Liver (tissue), 9 donors: Measurements from ENCODE around the gene SMIM3. TPM values are rescaled to one million over a fixed set of nuclear protein-coding genes. Genes with fewer than 3 reads are reported as not detected.

Experiments
- DNase-seq: peaks from one replicate; pipeline ENCODE4 v3.0.0-alpha.2; 2017; ENCODE audit warnings: low spot score
- H3K27ac ChIP-seq, 2 donors: one replicate each; pipeline ENCODE4 v1.7.0; 2013; ENCODE audit warnings: inconsistent platforms in 2 of 2, low read length in 2 of 2, control low read depth in 1 of 2, low read depth in 1 of 2, mild to moderate bottlenecking in 1 of 2
- H3K27me3 ChIP-seq, 4 donors: one replicate each; pipeline versions ENCODE4 v1.6.1 to v1.7.0; 2013; ENCODE audit warnings: low read length in 3 of 4, inconsistent platforms in 1 of 4, mild to moderate bottlenecking in 1 of 4, moderate library complexity in 1 of 4; ENCODE audit not compliant: control insufficient read depth in 4 of 4, insufficient read depth in 4 of 4
- H3K36me3 ChIP-seq, 4 donors: one replicate each; pipeline versions ENCODE4 v1.6.1 to v1.7.0; 2013; ENCODE audit warnings: low read length in 3 of 4, mild to moderate bottlenecking in 3 of 4, low read depth in 1 of 4, moderate library complexity in 1 of 4; ENCODE audit not compliant: control insufficient read depth in 4 of 4, insufficient read depth in 3 of 4
- H3K4me1 ChIP-seq, 4 donors: one replicate each; pipeline versions ENCODE4 v1.6.1 to v1.7.0; 2013; ENCODE audit warnings: low read length in 3 of 4, mild to moderate bottlenecking in 3 of 4, moderate library complexity in 1 of 4; ENCODE audit not compliant: control insufficient read depth in 4 of 4, insufficient read depth in 4 of 4
- H3K4me3 ChIP-seq, 3 donors: one replicate each; pipeline versions ENCODE4 v1.6.1 to v1.7.0; 2013; ENCODE audit warnings: low read length in 3 of 3, control low read depth in 1 of 3, low read depth in 1 of 3, mild to moderate bottlenecking in 1 of 3
- H3K9ac ChIP-seq, 2 donors: one replicate each; pipeline ENCODE4 v1.7.0; 2013; ENCODE audit warnings: low read length in 2 of 2, mild to moderate bottlenecking in 2 of 2, moderate library complexity in 2 of 2, control low read depth in 1 of 2, low read depth in 1 of 2
- H3K9me3 ChIP-seq, 4 donors: one replicate each; pipeline versions ENCODE4 v1.6.1 to v1.7.0; 2013; ENCODE audit warnings: low read length in 3 of 4; ENCODE audit not compliant: control insufficient read depth in 4 of 4
- ATF3 ChIP-seq: IDR thresholded peaks from 2 replicates; pipeline ENCODE4 v1.6.1; 2016; ENCODE audit warnings: antibody characterized with exemption
- EGR1 ChIP-seq, 2 donors: IDR thresholded peaks; 2 replicates each; pipeline ENCODE4 v1.6.1; 2016 to 2018; ENCODE audit warnings: antibody characterized with exemption in 2 of 2, low read depth in 2 of 2
- FOXA1 ChIP-seq: IDR thresholded peaks from 2 replicates; pipeline ENCODE4 v1.6.1; 2016; ENCODE audit warnings: antibody characterized with exemption
- FOXA2 ChIP-seq: IDR thresholded peaks from 2 replicates; pipeline ENCODE4 v1.6.1; 2016; ENCODE audit warnings: antibody characterized with exemption
- GABPA ChIP-seq, 2 donors: IDR thresholded peaks in 1 of 2; conservative IDR thresholded peaks in 1 of 2; 2 replicates each; pipeline ENCODE4 v1.6.1; 2016; ENCODE audit warnings: antibody characterized with exemption in 2 of 2, mild to moderate bottlenecking in 1 of 2, moderate library complexity in 1 of 2
- HNF4A ChIP-seq, 2 donors: conservative IDR thresholded peaks; 2 replicates each; pipeline ENCODE4 v1.6.1; 2016; ENCODE audit warnings: antibody characterized with exemption in 2 of 2, mild to moderate bottlenecking in 2 of 2
- HNF4G ChIP-seq: IDR thresholded peaks from 2 replicates; pipeline ENCODE4 v1.6.1; 2016; ENCODE audit warnings: antibody characterized with exemption
- MAX ChIP-seq: IDR thresholded peaks from 2 replicates; pipeline ENCODE4 v1.6.1; 2016; ENCODE audit warnings: antibody characterized with exemption
- NR2F2 ChIP-seq: IDR thresholded peaks from 2 replicates; pipeline ENCODE4 v1.6.1; 2016; ENCODE audit warnings: antibody characterized with exemption
- RAD21 ChIP-seq, 2 donors: IDR thresholded peaks; 2 replicates each; pipeline ENCODE4 v1.6.1; 2016; ENCODE audit warnings: antibody characterized with exemption in 2 of 2, mild to moderate bottlenecking in 2 of 2
- REST ChIP-seq: IDR thresholded peaks from 2 replicates; pipeline ENCODE4 v1.6.1; 2016; ENCODE audit warnings: antibody characterized with exemption, mild to moderate bottlenecking
- RXRA ChIP-seq, 2 donors: IDR thresholded peaks; 2 replicates each; pipeline ENCODE4 v1.6.1; 2017 to 2018; ENCODE audit warnings: antibody characterized with exemption in 2 of 2, mild to moderate bottlenecking in 1 of 2
- TAF1 ChIP-seq: conservative IDR thresholded peaks from 2 replicates; pipeline ENCODE4 v1.6.1; 2016; ENCODE audit warnings: antibody characterized with exemption, mild to moderate bottlenecking
- ZBTB33 ChIP-seq: IDR thresholded peaks from 2 replicates; pipeline ENCODE4 v1.6.1; 2016; ENCODE audit warnings: antibody characterized with exemption
- WGBS: extraction: QIAGEN DNeasy Blood & Tissue Kit; methylation state at CpG from one replicate; pipeline ENCODE4 v1.1.7; 2013; 5-methylcytosine and 5-hydroxymethylcytosine counted together
- polyA plus RNA-seq, 2 donors: library from polyadenylated mRNA; stranded (reverse) in 1 of 2; unstranded in 1 of 2; fragments of 200-250 nt in 1 of 2; fragments of >200 nt in 1 of 2; fragmentation: Nextera tagmentation in 1 of 2; extraction: Ambion mirVana in 1 of 2; gene quantifications; one replicate each; pipeline versions ENCODE4 v1.2.1 to v1.2.3, GENCODE V29; 2013 to 2015
- total RNA-seq, 2 donors: library from RNA; depleted of rRNA; stranded (reverse); fragments of >200 nt; gene quantifications; one replicate each; pipeline ENCODE4 v1.2.3, GENCODE V29; 2014
- TF ChIP-seq, protein P1 (sequence below): fragments of 150-350 bp; IDR thresholded peaks from 2 replicates; pipeline ENCODE4 v1.5.1; 2017; ENCODE audit warnings: improper control_type of control experiment, low read depth, low read length; ENCODE audit not compliant: missing input control
- donor health status: healthy.
- donor health status: healthy.
- donor health status: healthy.
- donor health status: healthy.
- donor health status: healthy.

The SMIM3 gene
- total and polyA plus RNA-seq, 4 donors, result 3.0 to 5.7 (median 3.6) TPM

DNA sequence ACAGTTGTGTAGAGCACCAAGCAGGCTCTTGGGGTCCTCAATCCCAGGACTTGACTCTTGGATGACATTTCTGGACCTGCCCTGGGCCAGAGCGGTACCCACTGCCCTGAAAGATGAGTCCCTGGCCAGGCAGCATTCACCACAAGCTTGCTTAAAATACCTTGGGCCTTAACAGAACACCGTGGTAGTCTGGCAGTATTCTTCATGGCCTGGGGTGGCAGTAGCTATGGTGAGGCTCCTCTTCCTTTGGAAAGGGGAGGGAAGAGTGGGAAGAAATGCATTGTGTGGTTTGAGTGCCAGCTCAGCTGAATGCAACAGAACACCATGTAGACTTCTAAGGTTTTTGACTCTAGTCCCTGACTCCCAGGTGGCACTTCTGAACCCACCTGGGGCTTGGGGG lies 38.4 kb downstream of the SMIM3 start:
- peaks cover 0 to 12% (median 8%) of the 10 kb centered on the region in 4 donors for H3K9me3 ChIP-seq
- 73% methylated on average over 2 of the region's 2 CpGs for WGBS
- DNase-seq, result no peak
- H3K4me3 ChIP-seq, result no peak overlapping the region
- no peaks in the 10 kb centered on the region for H3K4me1 ChIP-seq
- TF ChIP-seq HNF4G (no peak), NR2F2 (no peak)
- TF ChIP-seq, protein P1, sequence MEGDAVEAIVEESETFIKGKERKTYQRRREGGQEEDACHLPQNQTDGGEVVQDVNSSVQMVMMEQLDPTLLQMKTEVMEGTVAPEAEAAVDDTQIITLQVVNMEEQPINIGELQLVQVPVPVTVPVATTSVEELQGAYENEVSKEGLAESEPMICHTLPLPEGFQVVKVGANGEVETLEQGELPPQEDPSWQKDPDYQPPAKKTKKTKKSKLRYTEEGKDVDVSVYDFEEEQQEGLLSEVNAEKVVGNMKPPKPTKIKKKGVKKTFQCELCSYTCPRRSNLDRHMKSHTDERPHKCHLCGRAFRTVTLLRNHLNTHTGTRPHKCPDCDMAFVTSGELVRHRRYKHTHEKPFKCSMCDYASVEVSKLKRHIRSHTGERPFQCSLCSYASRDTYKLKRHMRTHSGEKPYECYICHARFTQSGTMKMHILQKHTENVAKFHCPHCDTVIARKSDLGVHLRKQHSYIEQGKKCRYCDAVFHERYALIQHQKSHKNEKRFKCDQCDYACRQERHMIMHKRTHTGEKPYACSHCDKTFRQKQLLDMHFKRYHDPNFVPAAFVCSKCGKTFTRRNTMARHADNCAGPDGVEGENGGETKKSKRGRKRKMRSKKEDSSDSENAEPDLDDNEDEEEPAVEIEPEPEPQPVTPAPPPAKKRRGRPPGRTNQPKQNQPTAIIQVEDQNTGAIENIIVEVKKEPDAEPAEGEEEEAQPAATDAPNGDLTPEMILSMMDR, result no peak
- H3K27me3 ChIP-seq, result no peaks in the 10 kb centered on the region
- H3K36me3 ChIP-seq, result no peaks in the 10 kb centered on the region
- H3K27ac ChIP-seq, result no peak overlapping the region
- H3K9ac ChIP-seq, result no peak overlapping the region

GRCh38 chr5:150829744-150830143 lies 51.2 kb downstream of the SMIM3 start:
- H3K9me3 ChIP-seq, result peaks cover 5 to 15% (median 7%) of the 10 kb centered on the region in 4 donors
- 70% methylated on average over 5 of the region's 5 CpGs for WGBS

More at GRCh38 chr5:150829744-150830143, 51.2 kb downstream of the SMIM3 start:
- H3K27ac ChIP-seq, result no peak overlapping the region
- DNase-seq, result no peak
- H3K36me3 ChIP-seq, result no peaks in the 10 kb centered on the region
- no peaks in the 10 kb centered on the region for H3K4me1 ChIP-seq
- no peaks in the 10 kb centered on the region for H3K27me3 ChIP-seq
- no peak overlapping the region for H3K9ac ChIP-seq
- H3K4me3 ChIP-seq, result no peak overlapping the region
- TF ChIP-seq ZBTB33 (no peak), GABPA (IDR thresholded peaks at IDR 0.05 in 1 of 2, conservative IDR thresholded peaks at IDR 0.05 in 1 of 2) (no peak), NR2F2 (no peak), FOXA1 (no peak), REST (no peak), HNF4A (conservative IDR thresholded peaks at IDR 0.05) (no peak), RXRA (IDR thresholded peaks at IDR 0.05) (no peak), FOXA2 (no peak), EGR1 (IDR thresholded peaks at IDR 0.05; ENCODE audit: low read depth in 2 of 2) (no peak), HNF4G (no peak), ATF3 (no peak), RAD21 (IDR thresholded peaks at IDR 0.05) (no peak), MAX (no peak), TAF1 (no peak)
- TF ChIP-seq, protein P1, result no peak
